Measurements from ENCODE around the gene MANSC1. TPM values are rescaled to one million over a fixed set of nuclear protein-coding genes. Genes with fewer than 3 reads are reported as not detected.

The MANSC1 gene
- total and polyA plus RNA-seq, 12 donors: 4.7 to 13.3 (median 10.3) TPM

GRCh38 chr12:12282761-12283425 lies 67.1 kb downstream of the MANSC1 start:
- peaks cover 0 to 4% (median 3%) of the 10 kb centered on the region in 11 donors for H3K9me3 ChIP-seq
- no peak for DNase-seq
- WGBS, 2 donors: 41 to 58% methylated on average over 7 of the region's 7 CpGs
- peaks cover 0 to 24% (median 8%) of the 10 kb centered on the region in 9 donors for H3K4me1 ChIP-seq
- H3K27me3 ChIP-seq: no peaks in the 10 kb centered on the region
- no peak overlapping the region for H3K4me3 ChIP-seq
- ATAC-seq: peak in 2 of 8 donors; percentile 46 to 62
- intact Hi-C loops (cut with DNase I): no loop called here
- no peak overlapping the region for H3K27ac ChIP-seq
- no peaks in the 10 kb centered on the region for H3K36me3 ChIP-seq
- TF ChIP-seq CTCF (IDR thresholded peaks at IDR 0.05): no peak

DNA sequence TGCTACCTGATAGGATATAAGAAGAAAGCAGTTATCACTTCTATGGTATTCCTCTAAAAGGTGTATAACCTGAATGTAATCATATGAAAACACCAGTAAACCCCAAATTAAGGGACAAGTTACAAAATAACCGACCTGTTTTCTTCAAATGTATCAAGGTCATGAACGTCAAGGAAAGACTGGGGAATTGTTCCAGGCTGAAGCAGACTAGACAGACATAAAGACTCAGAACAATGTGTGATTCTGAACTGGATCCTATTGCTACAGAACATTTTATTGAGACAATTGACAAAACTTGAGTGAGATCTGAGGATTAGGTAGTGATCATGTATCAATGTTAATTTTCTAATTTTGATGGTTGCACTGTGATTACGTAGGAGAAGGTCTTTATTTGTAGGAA lies 67.8 kb downstream of the MANSC1 start:
- DNase-seq (no peak), ATAC-seq (no peak)
- Histone ChIP-seq H3K27me3 (no peaks in the 10 kb centered on the region), H3K27ac (no peak overlapping the region), H3K9me3 (peaks cover 0 to 11% (median 4%) of the 10 kb centered on the region in 11 donors), H3K36me3 (no peaks in the 10 kb centered on the region), H3K4me3 (no peak overlapping the region), H3K4me1 (peaks cover 0 to 24% (median 8%) of the 10 kb centered on the region in 9 donors)
- intact Hi-C loops (cut with DNase I): no loop called here
- 77 to 82% methylated on average over 3 of the region's 3 CpGs for WGBS, 2 donors
- TF ChIP-seq CTCF (IDR thresholded peaks at IDR 0.05): no peak

DNA sequence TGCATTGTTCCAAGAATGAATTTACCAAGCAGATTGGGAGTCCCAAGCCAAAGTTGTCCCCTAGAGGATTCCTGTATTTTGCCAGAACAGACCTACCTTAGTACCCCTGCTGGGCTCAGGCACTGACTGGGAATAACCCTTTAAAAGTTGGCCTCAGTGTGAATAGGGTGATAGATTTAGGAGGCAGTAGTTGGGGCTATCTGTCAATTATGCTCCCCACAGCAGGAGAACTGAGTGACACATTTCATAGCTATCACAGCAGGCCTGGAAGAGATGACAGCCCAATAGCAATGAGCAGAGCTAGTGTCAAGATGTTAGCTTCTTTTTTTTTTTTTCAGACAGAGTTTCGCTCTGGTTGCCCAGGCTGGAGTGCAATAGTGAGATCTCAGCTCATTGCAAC lies 68.9 kb downstream of the MANSC1 start:
- no peaks in the 10 kb centered on the region for H3K36me3 ChIP-seq
- ATAC-seq (no peak), DNase-seq (no peak)
- peaks cover 0 to 24% (median 8%) of the 10 kb centered on the region in 9 donors for H3K4me1 ChIP-seq
- peaks cover 0 to 22% (median 4%) of the 10 kb centered on the region in 11 donors for H3K9me3 ChIP-seq
- no peak overlapping the region for H3K4me3 ChIP-seq
- intact Hi-C loops (cut with DNase I): no loop called here
- no peaks in the 10 kb centered on the region for H3K27me3 ChIP-seq
- WGBS, 2 donors: 100% methylated on average over 1 of the region's 1 CpG
- no peak overlapping the region for H3K27ac ChIP-seq
- no peak for TF ChIP-seq CTCF (IDR thresholded peaks at IDR 0.05)

GRCh38 chr12:12278899-12279298 lies 71.1 kb downstream of the MANSC1 start:
- Histone ChIP-seq H3K36me3 (no peaks in the 10 kb centered on the region), H3K4me3 (no peak overlapping the region), H3K27ac (no peak overlapping the region), H3K27me3 (no peaks in the 10 kb centered on the region), H3K9me3 (peaks cover 0 to 24% (median 4%) of the 10 kb centered on the region in 11 donors), H3K4me1 (peaks cover 0 to 19% (median 8%) of the 10 kb centered on the region in 9 donors)
- intact Hi-C loops (cut with DNase I): no loop called here
- 70 to 71% methylated on average over 4 of the region's 4 CpGs for WGBS, 2 donors
- ATAC-seq (no peak), DNase-seq (no peak)
- TF ChIP-seq CTCF (IDR thresholded peaks at IDR 0.05): no peak

Other genes with a start within 250 kb of the MANSC1 start
- gene LRP6, start 83.2 kb downstream of the MANSC1 start, total RNA-seq: 10 to 100 TPM; 20.3 to 31.1 (median 25.9) TPM
- gene LRP6, start 83.2 kb downstream of the MANSC1 start, polyA plus RNA-seq: 1 to 10 TPM; 3.1 to 4.5 TPM
- 10 to 100 TPM in 8 of 10 donors, 1 to 10 TPM in 2; 7.5 to 15.4 (median 11.9) TPM for gene BORCS5, start 6.8 kb upstream of the MANSC1 start, total RNA-seq
- 1 to 10 TPM; 2.5 to 8.3 TPM for gene BORCS5, start 6.8 kb upstream of the MANSC1 start, polyA plus RNA-seq
- 10 to 100 TPM; 10.9 to 21.7 (median 17.6) TPM for gene DUSP16, start 212.6 kb upstream of the MANSC1 start, total RNA-seq
- gene DUSP16, start 212.6 kb upstream of the MANSC1 start, polyA plus RNA-seq: 1 to 10 TPM; 2.6 to 4.8 TPM

Measured in heart right ventricle (tissue), 16 donors.